Bone marrow (tissue), 2 donors: ENCODE results near the gene DLG2.
"Not testable (repeated sequence)": the region's sequence is repeated elsewhere in the genome, so short reads cannot be mapped to it uniquely, and the experiment has no call there.

Source experiments
- DNase-seq, 2 donors: peaks; one replicate each; lab custom pipeline; 2025; lab: John Stamatoyannopoulos, UW

DLG2 gene

GRCh38 chr11:83459798-83460197, 2167.3 kb downstream of the DLG2 start:
- no peak for DNase-seq

- no peak for DNase-seq
Measured at GRCh38 chr11:83456566-83456965, 2170.6 kb downstream of the DLG2 start.

GRCh38 chr11:83456075-83456474, 2171.1 kb downstream of the DLG2 start:
- DNase-seq, result no peak

- DNase-seq, result no peak
Measured at GRCh38 chr11:83455356-83455755, 2171.8 kb downstream of the DLG2 start.

GRCh38 chr11:83454674-83455073, 2172.5 kb downstream of the DLG2 start:
- no peak for DNase-seq

GRCh38 chr11:83449338-83449913, 2177.7 kb downstream of the DLG2 start:
- no peak for DNase-seq

GRCh38 chr11:83448686-83449085, 2178.5 kb downstream of the DLG2 start:
- DNase-seq, result no peak

- DNase-seq, result not testable (repeated sequence)
Measured at GRCh38 chr11:83443880-83444279, 2183.3 kb downstream of the DLG2 start.

GRCh38 chr11:83441601-83442000, 2185.5 kb downstream of the DLG2 start:
- no peak for DNase-seq

GRCh38 chr11:83441171-83441570, 2186.0 kb downstream of the DLG2 start:
- no peak for DNase-seq

GRCh38 chr11:83438438-83438837, 2188.7 kb downstream of the DLG2 start:
- DNase-seq, result no peak

GRCh38 chr11:83437939-83438338, 2189.2 kb downstream of the DLG2 start:
- no peak for DNase-seq

- no peak for DNase-seq
Measured at GRCh38 chr11:83436855-83437254, 2190.3 kb downstream of the DLG2 start.

- DNase-seq, result not testable (repeated sequence)
Measured at GRCh38 chr11:83434812-83435211, 2192.3 kb downstream of the DLG2 start.

- DNase-seq, result no peak
Measured at GRCh38 chr11:83427943-83428342, 2199.2 kb downstream of the DLG2 start.

GRCh38 chr11:83427501-83427900, 2199.6 kb downstream of the DLG2 start:
- no peak for DNase-seq

GRCh38 chr11:83425137-83425466, 2202.0 kb downstream of the DLG2 start:
- DNase-seq, result no peak

GRCh38 chr11:83424376-83425136, 2202.6 kb downstream of the DLG2 start:
- DNase-seq, result no peak

GRCh38 chr11:83422641-83423040, 2204.5 kb downstream of the DLG2 start:
- not testable (repeated sequence) for DNase-seq

GRCh38 chr11:83410605-83411565, 2216.3 kb downstream of the DLG2 start:
- DNase-seq, result no peak

GRCh38 chr11:83409891-83410290, 2217.3 kb downstream of the DLG2 start:
- DNase-seq, result no peak

- DNase-seq, result no peak
Measured at GRCh38 chr11:83409476-83409875, 2217.7 kb downstream of the DLG2 start.

- no peak for DNase-seq
Measured at GRCh38 chr11:83408946-83409345, 2218.2 kb downstream of the DLG2 start.
